Measurements from ENCODE around the gene BMPR1A.

Gene BMPR1A

GRCh38 chr10:86813982-86814381, 57.6 kb downstream of the BMPR1A start:
- DNase-seq: no peak

GRCh38 chr10:86815035-86815617, 58.7 kb downstream of the BMPR1A start:
- DNase-seq: no peak

GRCh38 chr10:86815640-86816039, 59.2 kb downstream of the BMPR1A start:
- no peak for DNase-seq

DNA sequence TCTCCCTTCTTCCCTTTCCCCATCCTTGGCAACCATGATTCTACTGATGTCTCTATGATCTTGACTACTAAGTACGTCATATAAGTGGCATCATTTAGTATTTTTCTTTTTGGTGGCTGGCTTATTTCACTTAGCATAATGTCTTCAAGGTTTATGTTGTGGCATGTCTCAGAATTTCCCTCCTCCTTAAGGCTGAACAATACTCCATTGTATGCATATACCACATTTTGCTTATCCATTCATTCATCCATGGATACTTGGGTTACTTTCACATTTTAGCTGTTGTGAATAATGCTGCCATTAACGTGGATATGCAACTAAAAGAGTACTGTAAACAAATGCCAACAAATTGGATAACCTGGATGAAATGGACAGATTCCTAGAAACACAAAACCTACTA, 60.8 kb downstream of the BMPR1A start:
- DNase-seq: no peak

GRCh38 chr10:86819567-86819966, 63.1 kb downstream of the BMPR1A start:
- DNase-seq: no peak

DNA sequence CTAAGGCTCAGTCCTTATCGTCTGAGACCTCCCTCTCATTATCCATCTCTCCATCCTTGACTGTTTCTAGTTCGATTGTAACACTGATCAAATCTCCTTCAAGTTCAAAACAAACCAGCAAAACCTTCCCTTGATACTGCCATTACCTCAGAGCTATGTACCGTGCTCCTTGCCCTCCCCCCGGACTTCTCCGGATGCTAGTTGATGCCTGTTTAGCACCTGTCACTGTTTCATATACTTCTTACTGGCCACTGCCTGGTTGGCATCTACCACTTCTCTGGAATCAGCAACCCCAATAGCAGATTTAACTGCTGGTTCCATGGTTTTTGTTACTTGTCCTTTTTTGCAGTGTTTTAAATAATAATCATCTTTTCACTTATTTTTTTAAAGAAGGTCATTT, 64.1 kb downstream of the BMPR1A start:
- DNase-seq: no peak

DNA sequence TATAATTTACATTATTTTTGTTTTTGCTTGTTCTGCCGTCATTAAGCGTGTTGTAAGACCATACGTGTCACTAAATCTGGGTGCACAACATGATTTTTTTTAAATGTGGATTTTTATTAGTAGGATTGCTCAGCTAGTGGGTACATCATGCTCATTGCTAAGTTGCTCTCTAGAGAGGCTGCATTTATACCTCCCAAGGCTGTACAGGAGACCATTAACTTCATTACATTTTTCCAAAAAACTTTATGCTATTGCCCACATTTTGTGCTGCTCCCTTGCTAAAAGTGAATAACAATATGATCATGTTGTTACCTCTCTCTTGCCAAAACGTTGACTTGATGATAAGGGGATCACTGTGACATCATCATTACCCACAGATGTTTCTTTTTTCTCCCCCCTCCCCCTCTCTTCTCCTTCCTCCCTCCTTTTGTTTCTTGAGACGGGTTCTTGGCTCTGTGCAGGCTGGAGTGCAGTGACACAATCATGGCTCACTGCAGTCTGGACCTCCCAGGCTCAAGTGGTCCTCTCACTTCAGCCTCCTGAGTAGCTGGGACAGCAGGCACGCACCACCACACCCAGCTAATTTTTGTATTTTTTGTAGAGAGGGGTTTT, 65.1 kb downstream of the BMPR1A start:
- no peak for DNase-seq

DNA sequence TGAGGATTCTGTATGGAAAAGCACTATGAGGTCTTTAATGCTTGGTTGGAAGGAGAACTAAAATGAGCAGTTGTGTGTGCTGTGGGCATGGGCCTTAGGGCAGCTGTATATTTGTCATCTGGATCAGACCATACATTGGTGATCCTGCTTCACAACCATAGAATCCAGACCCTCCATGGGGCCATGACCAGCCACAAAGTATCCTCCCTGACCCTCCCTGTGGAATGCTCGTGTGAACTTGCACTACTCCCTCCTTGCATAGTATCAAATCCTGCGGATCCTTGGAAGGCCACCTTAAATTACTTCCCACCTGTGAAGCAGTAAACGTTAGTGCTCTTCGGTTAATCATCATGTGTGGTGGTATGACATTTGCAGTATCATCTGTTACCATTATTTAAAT, 67.1 kb downstream of the BMPR1A start:
- DNase-seq: no peak

DNA sequence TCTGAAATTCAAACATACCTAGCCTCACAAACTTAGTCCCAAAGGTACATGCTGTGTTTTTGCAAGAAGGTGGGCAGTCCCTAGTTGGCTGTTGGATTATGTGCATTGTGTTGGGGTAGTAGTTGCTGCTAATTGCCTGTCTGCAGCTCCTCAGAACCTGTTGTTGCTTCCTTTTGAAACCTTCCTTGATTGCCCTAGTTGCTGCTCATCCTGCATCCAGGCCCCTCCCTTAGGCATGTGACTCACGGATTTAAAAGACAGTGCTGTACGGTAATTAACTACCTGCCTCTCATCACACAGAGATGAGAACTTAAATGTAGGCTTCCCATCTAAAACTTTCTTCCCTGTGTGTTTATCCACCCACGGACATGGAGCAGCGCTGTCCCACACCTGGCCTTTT, 67.7 kb downstream of the BMPR1A start:
- no peak for DNase-seq

GRCh38 chr10:86825366-86825765, 68.9 kb downstream of the BMPR1A start:
- DNase-seq: no peak

DNA sequence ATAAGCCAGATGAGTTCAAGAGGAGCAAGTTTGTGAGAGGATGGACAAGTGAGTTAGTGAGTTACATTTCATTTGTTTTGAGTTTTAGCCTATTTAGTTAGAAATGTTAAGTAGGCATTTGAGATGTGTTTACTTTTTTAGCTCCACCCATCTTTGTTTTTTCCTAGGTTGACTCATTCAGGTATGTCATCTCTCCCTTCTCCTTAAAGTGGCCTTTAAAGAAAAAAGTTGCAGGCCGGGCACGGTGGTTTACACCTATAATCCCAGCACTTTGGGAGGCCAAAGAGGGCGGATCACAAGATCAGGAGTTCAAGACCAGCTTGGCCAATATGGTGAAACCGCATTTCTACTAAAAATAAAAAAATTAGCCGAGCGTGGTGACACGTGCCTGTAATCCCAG, 71.2 kb downstream of the BMPR1A start:
- DNase-seq: no peak

DNA sequence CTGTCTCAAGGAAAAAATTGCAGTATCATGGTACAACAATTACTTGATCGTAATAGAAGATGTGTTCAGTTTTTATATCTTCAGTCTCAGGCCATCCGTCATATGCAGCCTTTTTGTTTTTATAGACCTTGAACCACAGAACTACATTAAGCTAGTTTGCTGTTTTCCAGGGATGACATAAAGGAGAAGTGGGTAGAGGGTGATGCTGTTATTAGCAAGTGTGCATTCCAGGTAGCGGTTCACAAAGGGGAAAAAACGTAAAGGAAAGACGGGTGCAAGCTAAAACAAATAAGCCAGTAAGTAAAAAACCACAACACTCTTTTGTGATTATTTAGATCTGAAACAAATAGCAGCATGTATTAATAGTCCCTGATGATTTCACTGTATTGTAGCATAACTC, 71.7 kb downstream of the BMPR1A start:
- DNase-seq: no peak

- no peak for DNase-seq
Measured at GRCh38 chr10:86829472-86829871, 73.1 kb downstream of the BMPR1A start.

DNA sequence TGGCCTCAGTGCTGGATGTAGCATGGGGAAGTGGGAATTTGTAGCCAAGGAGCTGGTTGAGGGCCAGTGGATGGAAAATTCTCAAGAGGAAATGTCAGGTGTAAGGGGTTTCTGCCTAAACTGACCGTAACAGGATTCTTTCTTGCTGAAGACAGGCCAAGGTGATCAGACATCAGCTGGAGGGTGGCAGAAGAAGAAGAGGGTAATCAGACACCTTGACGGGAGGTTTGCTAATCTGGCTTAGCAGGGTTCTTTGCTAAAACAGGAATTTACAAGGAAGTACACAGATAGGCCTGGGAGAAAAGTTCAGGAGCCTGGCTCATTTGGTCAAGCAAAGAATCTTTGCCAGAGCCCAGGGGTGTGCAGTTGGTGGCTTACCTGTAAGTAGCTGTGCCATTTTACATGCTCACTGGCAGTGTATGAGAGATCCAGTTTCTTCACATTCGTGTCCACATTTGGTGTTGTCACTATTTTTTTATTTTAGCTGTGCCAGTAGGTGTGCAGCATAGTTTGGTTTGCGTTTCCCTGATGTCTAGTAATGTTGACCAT, 73.7 kb downstream of the BMPR1A start:
- DNase-seq: no peak

DNA sequence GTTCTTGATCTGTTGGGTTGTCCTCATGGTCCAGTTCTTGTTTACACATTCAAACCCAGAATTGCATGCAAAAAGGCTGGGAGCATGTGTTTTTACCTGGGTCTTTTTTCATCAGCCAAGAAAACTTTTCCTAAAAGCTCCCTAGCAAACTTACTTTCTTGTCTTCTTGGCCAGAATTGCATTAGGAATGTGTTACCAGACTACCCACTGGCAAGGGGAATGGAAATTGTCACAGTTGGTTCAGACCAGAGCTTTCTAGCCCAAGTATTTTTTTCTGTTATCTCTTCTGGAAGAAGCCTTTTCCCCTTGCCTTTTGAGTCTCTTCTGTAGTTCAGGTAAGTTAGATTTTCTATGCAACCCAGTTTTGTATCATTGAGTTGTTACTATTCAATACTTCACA, 77.5 kb downstream of the BMPR1A start:
- no peak for DNase-seq

DNA sequence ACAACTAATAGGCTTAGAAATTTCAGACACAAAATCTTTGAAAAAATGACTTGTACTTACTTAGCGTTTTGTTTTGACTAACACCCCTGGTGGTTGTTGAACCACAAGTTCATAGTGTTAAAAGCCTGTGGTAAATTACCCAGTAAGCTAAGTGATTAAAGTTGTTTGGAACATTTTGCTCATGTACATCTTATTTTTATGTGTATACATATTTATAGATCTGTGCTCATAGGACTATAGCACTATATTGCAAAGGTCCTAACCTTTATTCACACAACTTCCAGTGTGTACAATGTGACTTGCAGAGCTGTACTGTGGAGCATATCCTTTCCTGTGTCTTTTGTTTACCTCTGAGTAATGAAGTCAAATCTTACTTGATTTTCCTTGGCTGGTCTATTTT, 79.6 kb downstream of the BMPR1A start:
- no peak for DNase-seq

DNA sequence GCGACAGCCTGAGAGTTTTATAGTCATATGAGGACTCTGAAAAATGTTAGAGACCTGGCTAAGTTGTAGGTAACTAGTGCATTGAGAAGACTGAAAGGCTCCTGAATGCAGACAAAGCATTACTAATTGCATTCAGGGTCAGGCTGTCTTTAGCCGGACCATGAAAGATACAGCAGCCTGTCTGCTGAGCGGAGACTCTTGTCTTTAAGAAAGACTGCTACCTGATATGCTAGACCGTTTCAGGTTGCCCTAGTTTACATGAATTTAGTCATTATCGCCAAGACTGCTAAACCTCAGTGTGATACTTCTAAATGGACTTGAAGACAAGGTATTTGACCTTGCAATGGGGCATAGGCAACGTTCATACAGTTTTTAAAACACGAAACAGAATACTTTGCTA, 81.2 kb downstream of the BMPR1A start:
- no peak for DNase-seq

GRCh38 chr10:86840498-86840897, 84.1 kb downstream of the BMPR1A start:
- DNase-seq: no peak

DNA sequence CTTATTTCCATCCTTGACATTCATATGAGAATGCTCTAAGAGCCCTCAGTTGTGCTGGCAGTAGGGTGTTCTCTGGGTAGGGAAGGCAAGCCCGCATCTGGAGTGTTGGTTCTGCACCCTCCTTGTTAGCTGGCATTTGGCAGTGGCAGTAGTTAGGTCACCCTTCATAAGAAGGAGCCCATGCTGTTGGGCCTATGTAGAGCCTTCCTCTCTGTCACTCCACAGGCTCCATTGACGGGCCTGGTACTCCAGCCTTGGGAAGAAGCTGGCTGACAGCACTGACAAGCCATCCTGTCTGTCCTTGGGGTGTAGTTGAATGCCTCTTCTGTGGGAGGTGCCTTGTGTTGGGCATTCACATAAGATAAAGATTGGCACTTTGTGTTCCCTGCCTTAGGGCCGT, 89.7 kb downstream of the BMPR1A start:
- no peak for DNase-seq

- no peak for DNase-seq
Measured at GRCh38 chr10:86848747-86849146, 92.3 kb downstream of the BMPR1A start.

- no peak for DNase-seq
Measured at GRCh38 chr10:86849181-86849894, 92.9 kb downstream of the BMPR1A start.

DNA sequence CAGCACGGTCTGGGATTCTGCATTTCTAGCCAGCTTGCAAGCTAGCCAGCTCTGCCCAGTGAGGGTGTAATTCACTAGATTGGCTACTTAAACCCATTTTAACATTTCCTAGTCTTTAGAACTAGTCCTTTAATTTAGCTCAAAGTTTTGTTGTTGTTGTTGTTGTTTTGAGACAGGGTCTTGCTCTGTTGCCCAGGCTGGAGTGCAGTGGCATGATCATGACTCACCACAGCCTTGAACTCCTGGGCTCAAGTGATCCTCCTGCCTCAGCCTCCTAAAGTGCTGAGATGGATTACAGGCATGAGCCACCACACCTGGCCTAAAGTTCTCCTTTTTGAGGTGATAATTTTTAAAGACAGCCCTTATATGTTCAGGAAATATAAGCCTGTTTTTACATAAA, 94.1 kb downstream of the BMPR1A start:
- DNase-seq: no peak

DNA sequence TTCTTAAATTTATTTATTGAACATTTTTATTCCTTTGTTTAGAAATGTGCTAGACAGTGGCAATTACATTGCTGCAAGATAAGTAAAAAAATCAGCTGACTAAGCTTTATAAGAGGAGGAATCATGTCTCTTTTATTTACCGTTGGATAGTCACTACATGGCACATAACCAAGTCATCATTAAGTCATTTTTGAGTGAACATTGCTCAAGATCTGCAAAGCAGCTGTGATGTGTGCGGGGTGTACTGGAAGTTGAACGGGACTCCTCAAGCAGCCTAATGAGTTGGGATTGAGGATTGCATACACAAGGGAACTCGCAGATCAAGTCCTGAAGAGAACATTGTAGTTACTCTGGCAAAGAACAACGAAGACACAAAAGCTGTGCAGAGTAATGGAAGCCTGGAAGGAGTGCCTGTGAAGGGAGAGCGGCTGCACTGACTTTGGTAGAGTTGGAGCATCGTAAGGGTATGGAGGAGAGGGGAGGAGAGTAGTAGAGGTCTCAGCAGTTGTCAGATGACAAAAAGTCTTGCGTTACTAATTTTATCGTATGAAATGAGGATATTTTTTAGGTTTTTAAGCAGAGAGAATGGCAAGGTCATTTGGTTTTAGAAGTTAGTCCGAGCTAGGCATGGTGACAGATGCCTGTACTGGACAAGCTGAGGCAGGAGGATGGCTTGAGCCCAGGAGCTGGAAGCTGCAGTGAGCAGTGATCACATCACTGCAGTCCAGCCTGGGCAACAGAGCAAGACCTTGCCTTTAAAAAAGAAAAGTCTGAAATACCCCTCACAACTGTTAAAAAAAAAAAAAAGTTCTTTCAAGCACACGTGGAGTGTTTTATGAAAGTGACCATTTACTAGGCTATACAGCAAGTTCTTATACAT, 95.1 kb downstream of the BMPR1A start:
- no peak for DNase-seq
